NCI-H1417 (cell line): ENCODE data around the gene RAB1A.
A peak's percentile ranks its signal among the peaks of the same experiment; 100 is the strongest.
"Not testable (repeated sequence)": the region's sequence is repeated elsewhere in the genome, so short reads cannot be mapped to it uniquely, and the experiment has no call there.

Experiments used
- DNase-seq, 3 experiments: peaks; one replicate each; lab custom pipeline; 2025; lab: John Stamatoyannopoulos, UW

The RAB1A gene

GRCh38 chr2:65136253-65136652 lies 6.3 kb upstream of the RAB1A start:
- DNase-seq, result no peak

GRCh38 chr2:65134158-65134557 lies 4.3 kb upstream of the RAB1A start:
- no peak for DNase-seq

- DNase-seq, result no peak
Measured at GRCh38 chr2:65133626-65134025, 3.7 kb upstream of the RAB1A start.

GRCh38 chr2:65132930-65133329 lies 3.0 kb upstream of the RAB1A start:
- DNase-seq, result not testable (repeated sequence)

GRCh38 chr2:65130664-65131175 lies 814 bp upstream of the RAB1A start:
- no peak for DNase-seq

GRCh38 chr2:65129286-65129825 lies 550 bp downstream of the RAB1A start:
- DNase-seq, result peak in 2 of 3 experiments; percentile 51 to 68

- peak in 1 of 3 experiments; percentile 49 for DNase-seq
Measured at GRCh38 chr2:65128297-65129190, 1.4 kb downstream of the RAB1A start.

- DNase-seq, result not testable (repeated sequence)
Measured at GRCh38 chr2:65125457-65125856, 4.4 kb downstream of the RAB1A start.

GRCh38 chr2:65122313-65122712 lies 7.6 kb downstream of the RAB1A start:
- DNase-seq, result no peak

- DNase-seq, result no peak
Measured at GRCh38 chr2:65120990-65121693, 8.8 kb downstream of the RAB1A start.

- DNase-seq, result no peak
Measured at GRCh38 chr2:65116645-65117044, 13.3 kb downstream of the RAB1A start.

GRCh38 chr2:65114921-65115320 lies 15.0 kb downstream of the RAB1A start:
- DNase-seq, result no peak

- DNase-seq, result no peak
Measured at GRCh38 chr2:65113816-65114215, 16.1 kb downstream of the RAB1A start.

GRCh38 chr2:65113229-65113628 lies 16.7 kb downstream of the RAB1A start:
- no peak for DNase-seq

- no peak for DNase-seq
Measured at GRCh38 chr2:65112633-65113032, 17.3 kb downstream of the RAB1A start.

- DNase-seq, result no peak
Measured at GRCh38 chr2:65108780-65109179, 21.1 kb downstream of the RAB1A start.

GRCh38 chr2:65107530-65107929 lies 22.4 kb downstream of the RAB1A start:
- no peak for DNase-seq

GRCh38 chr2:65103013-65103715 lies 26.7 kb downstream of the RAB1A start:
- DNase-seq, result peak in 1 of 3 experiments; percentile 73

- DNase-seq, result no peak
Measured at GRCh38 chr2:65101071-65101470, 28.8 kb downstream of the RAB1A start.

GRCh38 chr2:65098741-65099140 lies 31.2 kb downstream of the RAB1A start:
- no peak for DNase-seq

GRCh38 chr2:65097844-65098243 lies 32.1 kb downstream of the RAB1A start:
- DNase-seq, result no peak

- no peak for DNase-seq
Measured at GRCh38 chr2:65096948-65097347, 33.0 kb downstream of the RAB1A start.
